Measurements from ENCODE around the gene JAKMIP2.

Gene JAKMIP2

DNA sequence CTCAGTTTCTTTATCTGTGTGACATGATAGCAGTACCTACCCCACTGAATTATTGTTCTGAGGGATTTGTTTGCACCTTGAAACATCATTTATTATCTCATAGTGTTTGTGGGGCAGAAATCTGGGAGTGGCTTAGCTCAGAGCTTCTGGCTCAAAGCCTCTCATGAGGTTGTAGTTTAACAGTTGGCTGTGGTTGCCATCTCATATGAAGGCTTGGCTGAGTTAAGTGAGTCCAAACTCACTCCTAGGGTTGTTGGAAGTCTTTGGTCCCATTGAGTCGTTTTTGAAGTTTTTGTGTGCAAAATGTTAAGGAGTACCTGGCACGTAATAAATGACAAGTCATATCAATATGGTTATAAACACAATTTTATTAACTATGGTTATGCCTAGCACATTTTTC, 3.6 kb upstream of the JAKMIP2 start:
- DNase-seq: no peak

- DNase-seq: no peak
Observed at GRCh38 chr5:147784146-147784987, 1.8 kb upstream of the JAKMIP2 start.

DNA sequence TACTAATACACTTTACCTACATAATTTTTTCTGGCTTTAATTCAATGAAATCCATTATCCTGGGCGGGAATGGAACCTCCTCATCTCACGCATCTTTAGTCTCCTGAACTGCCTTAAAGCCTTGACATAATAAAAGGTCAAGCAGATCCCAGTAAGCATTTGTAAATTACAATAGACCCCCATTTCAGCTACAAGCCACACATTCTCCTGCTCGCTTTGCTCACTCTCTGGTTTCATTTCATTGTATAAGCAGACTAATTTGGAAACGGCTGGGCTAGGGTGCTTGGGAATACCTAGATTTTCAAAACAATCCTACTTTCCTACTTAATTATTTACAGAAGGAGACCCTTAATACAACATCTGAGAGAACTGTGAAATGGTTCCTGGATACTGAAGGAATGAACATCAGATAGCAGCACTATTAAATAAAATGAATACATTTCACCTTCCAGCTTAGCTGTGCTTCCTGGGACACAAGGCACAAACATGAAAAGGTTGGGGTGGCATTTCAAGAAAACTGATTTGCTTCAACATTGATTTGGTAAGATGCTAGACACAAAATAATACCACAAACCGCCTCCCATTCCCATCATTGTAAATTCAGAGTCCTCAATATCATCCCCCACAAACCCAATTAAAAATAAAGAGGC, 1.5 kb downstream of the JAKMIP2 start:
- DNase-seq: no peak

- DNase-seq: no peak
Observed at GRCh38 chr5:147779694-147780093, 2.8 kb downstream of the JAKMIP2 start.

- DNase-seq: no peak
Observed at GRCh38 chr5:147776989-147777388, 5.5 kb downstream of the JAKMIP2 start.

DNA sequence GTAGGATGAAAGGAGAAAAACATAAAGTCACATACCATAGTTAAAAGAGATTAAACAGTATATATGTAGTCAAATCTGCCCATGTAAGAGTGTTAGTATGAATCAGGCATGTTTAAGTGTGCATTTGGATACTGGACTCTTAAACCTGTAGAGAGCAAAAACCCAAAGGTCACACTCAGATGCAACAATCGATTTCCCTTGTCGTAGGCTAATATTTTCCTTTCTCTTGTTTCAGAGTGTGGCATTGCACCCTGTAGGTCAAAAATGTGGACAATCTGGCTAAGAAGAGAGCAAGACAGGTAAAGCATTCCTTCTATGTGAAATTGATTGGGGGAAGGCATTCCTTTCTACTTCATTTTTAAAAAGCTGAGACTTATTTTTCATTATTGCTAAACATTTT, 8.9 kb downstream of the JAKMIP2 start:
- DNase-seq: no peak

GRCh38 chr5:147773139-147773538, 9.4 kb downstream of the JAKMIP2 start:
- no peak for DNase-seq

- no peak for DNase-seq
Observed at GRCh38 chr5:147767048-147767447, 15.5 kb downstream of the JAKMIP2 start.

- DNase-seq: no peak
Observed at GRCh38 chr5:147763791-147764525, 18.6 kb downstream of the JAKMIP2 start.

GRCh38 chr5:147760086-147760875, 22.2 kb downstream of the JAKMIP2 start:
- DNase-seq: no peak

DNA sequence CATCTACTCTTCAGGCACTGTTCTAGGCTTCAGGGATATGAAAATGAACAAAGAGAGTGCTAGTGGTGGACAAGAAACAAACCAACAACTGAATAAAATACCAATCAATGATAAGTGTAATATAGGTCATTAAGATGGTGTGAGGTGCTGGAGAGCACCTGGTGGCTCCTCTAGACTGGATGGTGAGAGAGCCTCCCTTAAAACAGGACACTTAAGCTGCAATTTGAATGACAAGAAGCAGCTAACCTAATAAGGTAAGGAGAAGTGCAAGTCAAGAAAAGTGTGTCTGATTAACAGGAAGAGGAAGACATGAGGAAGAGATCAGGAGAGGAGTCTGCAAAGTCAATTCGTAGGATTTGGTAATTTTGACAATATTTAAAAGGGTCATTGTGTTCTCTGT, 23.1 kb downstream of the JAKMIP2 start:
- no peak for DNase-seq

- DNase-seq: no peak
Observed at GRCh38 chr5:147756566-147756965, 26.0 kb downstream of the JAKMIP2 start.

GRCh38 chr5:147754372-147755122, 28.0 kb downstream of the JAKMIP2 start:
- no peak for DNase-seq

DNA sequence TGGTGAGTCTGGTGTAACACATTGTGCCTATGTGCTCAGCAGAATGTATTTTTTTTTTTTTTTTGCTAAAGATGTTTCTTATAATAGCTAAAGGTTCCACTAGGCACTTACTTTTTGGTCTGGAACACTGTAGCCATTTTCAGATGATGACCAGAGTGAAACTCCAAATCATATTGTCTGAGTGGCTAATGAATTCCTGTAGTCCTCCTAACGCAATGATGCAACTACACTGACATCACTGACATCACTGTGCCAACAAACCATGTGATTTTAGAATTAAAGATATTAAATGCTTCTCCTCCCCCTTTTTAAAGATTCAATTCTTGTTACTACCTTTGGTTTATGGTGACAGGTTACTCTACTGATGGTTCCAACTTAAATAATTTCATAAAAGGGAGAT, 28.8 kb downstream of the JAKMIP2 start:
- no peak for DNase-seq

DNA sequence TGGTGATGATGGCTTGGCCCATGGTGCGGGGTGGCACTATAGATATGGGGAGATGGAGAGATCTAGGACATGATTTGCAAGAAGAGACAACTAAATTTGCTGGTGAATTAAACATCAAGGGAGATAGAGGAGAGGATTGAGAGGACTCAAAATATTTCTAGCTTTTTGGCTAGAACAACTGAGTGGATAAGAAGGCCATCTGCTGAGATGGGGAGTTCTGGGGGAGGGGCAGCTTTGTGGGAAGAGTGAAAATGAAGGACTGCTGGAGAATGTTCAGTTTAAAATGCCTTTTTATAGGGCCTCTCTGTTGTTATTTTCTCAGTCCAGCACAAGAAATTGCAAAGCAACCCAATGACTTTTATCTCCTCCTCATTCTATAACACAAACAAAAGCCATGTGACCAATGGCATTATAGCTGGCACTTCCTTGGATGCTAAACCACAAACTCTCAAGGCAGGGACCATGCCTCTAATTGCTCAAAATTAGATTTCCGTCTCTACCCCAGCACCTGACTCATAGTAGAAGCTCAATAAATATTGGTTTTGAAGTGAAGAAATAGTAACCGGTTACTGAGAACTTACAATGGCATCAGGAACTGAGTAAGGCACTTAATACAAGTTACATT, 29.8 kb downstream of the JAKMIP2 start:
- no peak for DNase-seq

DNA sequence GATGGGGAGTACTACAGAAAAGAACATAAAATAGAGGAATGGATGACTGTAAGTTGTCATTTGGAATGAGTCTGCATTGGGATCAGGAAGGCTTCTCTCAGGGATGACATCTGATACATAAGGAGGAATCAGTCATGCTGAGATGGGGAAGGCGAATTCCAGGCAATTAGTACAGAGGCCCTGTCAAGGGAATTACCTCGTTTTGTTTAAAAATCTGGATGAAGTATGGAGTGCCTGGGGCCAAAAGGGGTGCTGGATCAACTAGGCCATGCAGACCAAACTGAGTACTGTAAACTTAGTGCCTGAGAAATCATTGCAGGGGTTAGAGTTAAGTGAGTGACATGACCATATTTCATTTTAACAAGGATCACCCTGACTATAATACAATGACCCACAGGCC, 30.5 kb downstream of the JAKMIP2 start:
- DNase-seq: no peak

DNA sequence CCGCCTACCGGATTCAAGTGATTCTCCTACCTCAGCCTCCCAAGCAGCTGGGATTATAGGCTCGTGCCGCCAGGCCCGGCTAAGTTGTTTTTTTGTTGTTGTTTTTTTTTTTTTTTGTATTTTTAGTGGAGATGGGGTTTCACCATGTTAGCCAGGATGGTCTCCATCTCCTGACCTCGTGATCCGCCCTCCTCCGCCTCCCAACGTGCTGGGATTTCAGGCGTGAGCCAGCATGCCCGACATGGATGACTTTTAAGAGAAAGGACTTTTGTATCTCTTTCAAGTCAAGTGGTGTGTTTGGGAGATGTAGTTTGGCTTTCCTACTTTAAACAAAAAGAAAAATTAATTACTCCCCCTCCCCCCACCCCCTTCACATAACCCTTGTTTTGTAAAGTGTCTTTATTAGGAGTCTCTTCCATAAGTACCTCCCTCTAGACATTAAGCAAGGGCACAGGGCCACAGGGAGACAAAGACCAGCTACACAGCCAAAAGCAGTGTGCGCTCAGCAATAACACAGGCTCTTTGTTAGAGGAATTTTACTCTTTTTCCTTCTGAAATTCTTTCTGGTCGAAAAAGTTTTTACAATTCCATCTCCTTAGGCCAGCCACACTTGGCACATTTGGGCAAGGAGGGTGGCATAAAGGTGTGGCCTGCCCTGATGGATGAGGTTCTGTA, 31.2 kb downstream of the JAKMIP2 start:
- no peak for DNase-seq

DNA sequence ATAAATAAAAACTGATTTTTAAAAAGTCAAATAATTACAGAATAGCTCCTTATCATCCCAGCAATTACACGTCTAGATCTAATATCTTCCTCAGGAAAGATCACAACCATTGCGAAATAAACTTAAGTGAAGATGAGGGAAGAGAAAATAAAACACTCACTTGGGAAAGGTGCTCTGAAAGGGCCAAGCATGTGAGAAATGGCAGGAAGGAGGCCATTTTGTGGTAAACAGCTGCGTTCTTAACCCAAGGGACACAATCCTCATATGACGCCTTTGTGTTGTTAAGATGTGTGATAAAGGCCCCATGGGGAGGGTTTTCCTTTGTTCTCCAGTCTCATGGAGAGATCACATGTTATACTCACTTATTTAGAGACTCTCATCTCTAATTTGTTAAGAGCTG, 32.5 kb downstream of the JAKMIP2 start:
- no peak for DNase-seq

DNA sequence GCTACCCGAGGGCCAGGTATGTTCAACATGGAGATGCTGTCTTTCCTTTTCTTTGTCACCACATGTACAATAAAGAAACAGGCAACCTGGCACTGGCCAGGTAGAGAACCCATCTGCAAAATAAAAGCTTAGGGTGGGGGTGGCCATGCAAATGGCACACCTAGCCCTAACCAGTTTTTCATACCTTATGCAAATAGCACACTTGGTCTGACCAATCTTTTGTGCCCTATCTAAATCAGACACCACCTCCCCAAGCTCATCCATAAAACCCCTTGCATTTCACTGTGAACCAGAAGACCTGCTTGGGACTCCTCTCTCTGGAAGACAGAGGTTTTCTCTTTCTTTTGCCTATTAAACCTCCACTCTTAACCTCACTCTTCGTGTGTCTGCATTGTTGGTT, 33.9 kb downstream of the JAKMIP2 start:
- DNase-seq: no peak

GRCh38 chr5:147746986-147747385, 35.5 kb downstream of the JAKMIP2 start:
- no peak for DNase-seq
